GM18520 (cell line): Measurements from ENCODE around the gene RAB8A.

Experiments
- ATAC-seq: cut with Tn5 transposase; IDR thresholded peaks from one replicate; pipeline ENCODE4 v1.9.1; 2021; ENCODE audit not compliant: unreplicated experiment

Gene RAB8A

DNA sequence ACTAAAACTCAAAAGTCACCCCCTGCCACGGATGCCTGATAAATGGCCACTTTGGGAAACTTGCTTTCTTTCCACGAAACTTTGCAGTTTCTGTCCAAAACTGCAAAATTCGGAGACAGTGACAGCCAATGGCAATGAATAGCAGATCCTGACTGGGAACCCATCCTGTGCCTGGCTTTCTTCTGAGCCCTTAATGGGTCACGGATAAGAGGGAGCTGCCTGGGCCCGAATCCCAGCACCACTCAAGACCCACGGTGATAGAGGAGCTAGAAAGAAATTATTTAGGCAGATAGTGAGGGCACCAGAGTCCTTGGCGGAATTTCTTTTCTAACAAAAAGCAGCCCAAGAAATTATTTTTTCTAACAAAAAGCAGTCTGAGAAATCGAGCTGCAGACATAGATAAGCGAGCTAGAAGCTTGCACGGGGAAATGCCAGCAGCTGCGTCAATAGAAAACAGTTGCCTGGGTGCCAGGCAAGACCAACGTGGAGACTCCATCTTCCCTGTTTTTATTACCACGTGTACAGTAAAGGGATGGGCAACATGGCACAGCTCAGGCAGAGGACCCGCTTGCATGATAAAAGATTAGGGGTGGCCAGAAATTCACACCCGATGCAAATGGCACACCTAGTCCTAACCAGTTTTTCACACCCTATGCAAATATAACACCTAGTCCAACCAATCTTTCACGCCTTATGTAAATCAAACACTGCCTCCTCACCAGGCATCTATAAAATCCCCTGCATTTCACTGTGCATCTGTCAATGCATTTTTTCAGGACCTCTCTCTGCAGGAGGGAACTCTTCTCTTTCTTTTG is 24.7 kb downstream of the RAB8A start:
- no peak for ATAC-seq

DNA sequence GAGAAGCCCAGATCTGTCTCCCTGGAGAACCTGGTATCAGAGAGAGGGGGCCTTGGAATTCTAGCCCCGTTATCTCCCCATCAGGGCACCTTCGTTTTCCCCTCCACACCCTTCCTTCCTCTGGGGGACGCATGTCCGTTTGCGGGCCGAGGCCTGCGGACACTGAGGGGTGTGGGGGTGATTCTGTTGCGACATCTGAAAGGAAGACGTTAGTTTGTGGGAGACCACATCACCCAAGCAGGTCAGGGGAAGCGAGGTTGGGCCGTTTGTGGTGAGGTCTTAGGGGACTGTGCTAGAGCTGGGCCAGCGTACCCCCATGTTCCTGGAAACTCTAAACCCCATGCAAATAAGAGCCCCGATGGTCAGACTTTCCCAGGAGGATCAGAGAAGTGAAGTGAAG is 28.1 kb downstream of the RAB8A start:
- no peak for ATAC-seq

DNA sequence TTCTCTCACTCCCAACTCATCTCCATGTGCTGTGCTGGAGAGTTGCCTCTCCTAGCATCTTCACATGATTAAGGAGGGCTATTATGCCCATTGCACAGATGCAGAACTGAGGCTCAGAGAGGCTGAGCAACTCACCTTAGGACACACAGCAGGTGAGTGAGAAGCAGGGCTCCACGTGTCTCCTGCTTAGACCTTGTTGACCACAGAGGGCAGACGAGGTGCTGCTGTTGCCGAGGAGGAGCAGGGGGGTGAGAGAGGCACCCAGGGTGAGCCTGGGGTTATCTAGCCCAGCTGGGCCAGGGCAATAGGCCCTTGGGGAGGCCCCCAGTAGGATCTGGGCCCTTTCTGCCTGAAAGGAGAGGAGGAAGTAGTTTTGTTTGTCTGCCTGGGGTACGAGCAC is 29.4 kb downstream of the RAB8A start:
- ATAC-seq: peak; percentile 36

GRCh38 chr19:16142032-16142580 is 30.4 kb downstream of the RAB8A start:
- ATAC-seq: no peak

DNA sequence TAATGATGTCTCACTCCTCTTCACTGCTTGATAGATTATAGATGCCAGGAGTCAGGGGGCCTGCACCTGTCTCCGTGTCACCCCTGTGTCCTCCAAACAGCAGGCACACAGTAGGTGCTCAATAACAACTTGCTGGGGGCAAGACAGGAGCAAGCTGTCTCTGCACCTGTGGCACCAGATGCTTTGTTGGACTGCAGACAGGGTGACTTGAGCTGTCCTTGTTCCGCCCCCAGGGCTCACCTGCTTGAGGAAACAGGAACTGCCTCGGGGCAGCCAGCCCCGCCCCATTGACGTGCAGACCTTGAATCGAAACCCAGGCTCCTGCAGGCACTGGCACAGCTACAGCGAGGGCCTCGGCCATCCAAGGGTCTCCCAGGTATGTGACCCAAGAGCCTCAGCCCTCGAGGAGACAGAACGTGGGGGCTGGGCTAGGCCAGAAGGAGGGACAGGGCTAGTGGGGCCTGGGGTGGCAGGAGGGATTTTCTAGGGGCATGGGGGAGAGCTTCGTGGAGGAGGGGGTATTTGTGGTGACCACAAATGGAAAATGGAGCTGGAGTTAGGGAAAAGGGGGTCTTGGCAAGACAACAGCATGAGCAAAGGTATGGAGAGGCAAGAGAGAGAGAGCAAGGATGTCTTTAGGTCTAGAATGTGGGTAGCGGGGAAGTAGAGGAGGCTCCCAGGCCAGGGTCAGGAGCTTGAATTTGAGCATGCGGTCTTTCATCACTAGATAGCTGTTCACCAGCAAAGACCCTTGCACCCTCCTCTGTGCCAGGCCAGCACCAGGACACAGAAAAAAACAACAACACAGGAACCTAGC is 31.9 kb downstream of the RAB8A start, which contains the start of gene HSH2D:
Gene HSH2D, plus strand, starts transcription at position 287 of the 817 bp plus-strand sequence. CDS start 5,066 bp downstream, outside the sequence.
- peak; percentile 67 for ATAC-seq

GRCh38 chr19:16144216-16144581 is 32.5 kb downstream of the RAB8A start:
- no peak for ATAC-seq

DNA sequence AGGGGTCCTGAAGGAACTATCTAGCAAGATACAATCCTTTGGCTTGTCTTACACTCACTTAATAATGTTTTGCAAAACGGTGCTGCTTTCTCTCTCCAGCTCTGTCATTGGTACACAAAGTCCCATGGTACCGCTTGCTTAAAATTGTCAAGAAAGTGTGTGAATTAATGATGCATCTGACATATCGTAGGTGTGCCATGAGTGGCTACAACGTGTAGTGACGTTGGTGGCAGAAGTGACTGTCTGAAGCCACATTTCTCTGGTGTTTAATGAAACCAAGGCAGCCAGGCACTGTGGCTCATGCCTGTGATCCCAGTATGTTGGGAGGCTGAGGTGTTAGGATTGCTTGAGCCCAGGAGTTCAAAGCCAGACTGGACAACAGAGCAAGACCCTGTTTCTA is 34.4 kb downstream of the RAB8A start:
- no peak for ATAC-seq

GRCh38 chr19:16148443-16149229 is 36.9 kb downstream of the RAB8A start:
- no peak for ATAC-seq

GRCh38 chr19:16153582-16154336 is 42.1 kb downstream of the RAB8A start:
- ATAC-seq: no peak

DNA sequence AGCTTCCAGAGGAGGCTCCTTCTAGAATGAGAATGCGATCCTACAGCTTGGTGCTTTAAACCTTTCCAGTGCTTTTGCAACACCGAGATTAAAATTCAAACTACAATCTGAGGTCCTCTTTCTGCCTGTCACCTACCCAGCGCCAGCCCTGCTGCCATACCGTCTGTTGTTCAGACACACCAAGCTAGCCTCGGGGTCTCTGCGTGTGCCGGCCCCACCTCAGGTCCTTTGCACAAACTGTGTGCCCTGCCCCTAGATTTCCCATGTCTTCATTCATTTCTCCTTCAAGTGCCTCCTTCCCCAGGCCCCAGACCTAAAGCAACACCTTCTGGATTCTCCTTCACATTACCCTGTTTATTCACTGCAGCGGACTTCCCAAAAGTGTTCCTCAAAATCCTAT is 42.9 kb downstream of the RAB8A start:
- no peak for ATAC-seq

- ATAC-seq: no peak
Observed at GRCh38 chr19:16155128-16155527, 43.4 kb downstream of the RAB8A start.

GRCh38 chr19:16156904-16157303 is 45.2 kb downstream of the RAB8A start:
- ATAC-seq: no peak

GRCh38 chr19:16157601-16158000 is 45.9 kb downstream of the RAB8A start:
- ATAC-seq: no peak

DNA sequence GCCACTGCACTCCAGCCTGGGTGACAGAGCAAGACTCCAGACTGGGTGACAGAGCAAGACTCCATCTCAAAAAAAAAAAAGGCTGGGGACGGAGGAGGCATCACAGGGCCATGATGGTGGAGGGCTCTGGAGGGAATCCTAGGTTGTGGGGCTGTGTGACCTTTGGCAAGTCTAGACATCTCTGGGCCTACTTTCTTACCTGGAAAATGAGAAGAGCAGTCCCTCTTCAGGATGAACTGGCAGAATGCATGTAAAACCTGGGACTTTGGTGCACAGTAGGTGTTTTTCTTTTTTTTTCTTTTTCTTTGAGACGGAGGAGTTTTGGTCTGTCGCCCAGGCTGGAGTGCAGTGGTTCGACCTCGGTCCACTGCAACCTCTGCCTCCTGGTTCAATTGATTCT is 48.0 kb downstream of the RAB8A start:
- ATAC-seq: no peak

- no peak for ATAC-seq
Observed at GRCh38 chr19:16160445-16160942, 48.8 kb downstream of the RAB8A start.

GRCh38 chr19:16160943-16161560 is 49.4 kb downstream of the RAB8A start:
- ATAC-seq: no peak

DNA sequence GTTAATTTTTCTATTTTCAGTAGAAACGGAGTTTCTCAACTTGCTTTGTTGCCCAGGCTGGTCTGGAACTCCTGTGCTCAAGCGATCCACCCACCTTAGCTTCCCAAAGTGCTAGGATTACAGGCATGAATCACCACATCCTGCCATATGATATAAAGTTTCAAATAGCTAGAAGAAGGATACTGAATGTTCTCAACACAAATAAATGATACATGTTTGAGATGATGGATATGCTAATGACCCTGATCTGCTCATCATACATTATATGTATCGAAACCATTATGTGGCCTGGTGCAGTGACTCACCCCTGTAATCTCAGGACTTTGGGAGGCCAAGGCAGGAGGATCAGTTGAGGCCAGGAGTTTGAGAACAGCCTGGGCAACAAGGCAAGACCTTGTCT is 50.2 kb downstream of the RAB8A start:
- ATAC-seq: no peak

GRCh38 chr19:16164222-16164890 is 52.7 kb downstream of the RAB8A start:
- ATAC-seq: no peak

DNA sequence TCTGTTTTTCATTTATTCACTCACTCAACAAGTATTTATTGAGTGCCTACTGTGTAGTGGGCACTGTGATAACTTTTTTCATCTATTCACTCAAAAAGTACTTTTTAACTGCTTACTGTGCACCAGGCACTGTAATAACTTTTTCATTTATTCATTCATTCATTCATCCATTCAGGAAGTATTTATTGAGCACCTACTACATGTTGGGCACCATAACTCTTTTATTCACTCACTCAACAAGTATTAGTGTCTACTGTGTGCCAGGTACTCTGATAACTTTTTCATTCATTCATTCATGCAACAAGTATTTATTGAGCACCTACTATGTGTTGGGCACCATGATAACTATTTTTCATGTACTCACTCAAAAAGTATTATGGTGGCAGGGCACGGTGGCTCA is 54.7 kb downstream of the RAB8A start:
- ATAC-seq: no peak
